Measurements from ENCODE around the gene CCNL1. TPM values are rescaled to one million over a fixed set of nuclear protein-coding genes. Genes with fewer than 3 reads are reported as not detected.

The CCNL1 gene
- total RNA-seq (2014; rRNA removed; shearing (Covaris generic)) (88.9 and 97.7 TPM in 2 replicates), polyA plus RNA-seq (2016; fragmentation: Nextera tagmentation; extraction: Ambion mirVana) (58.6 and 77.5 TPM in 2 replicates)

- peak; percentile 98 for DNase-seq
- no peak for TF ChIP-seq EZH2phosphoT487 (IDR thresholded peaks at IDR 0.05; ENCODE audit: insufficient read depth, low read depth)
- TF ChIP-seq EZH2 (IDR thresholded peaks at IDR 0.05; ENCODE audit: insufficient read depth, poor library complexity, severe bottlenecking), result no peak
- 1% methylated on average over 56 to 71 of the region's 88 CpGs for WGBS, 2 experiments (ENCODE audit: low coverage in 1 of 2, low lambda C conversion rate in 2 of 2, missing lambda C conversion rate in 2 of 2)
- H3K4me1 ChIP-seq (ENCODE audit: insufficient read depth), result peaks cover 44% of the 10 kb centered on the region
- no peaks in the 10 kb centered on the region for H3K9me3 ChIP-seq (ENCODE audit: low read depth)
- peaks cover 55% of the 10 kb centered on the region for H3F3A ChIP-seq (ENCODE audit: insufficient read depth)
- peak within 1 kb of the TSS; percentile 86 for H3K4me3 ChIP-seq
- H3K9me2 ChIP-seq (ENCODE audit: insufficient read depth), result no peaks in the 10 kb centered on the region
- H4K20me1 ChIP-seq (ENCODE audit: insufficient read depth), result peaks cover 28% of the 10 kb centered on the region
- peaks cover 39% of the 10 kb centered on the region for H3K36me3 ChIP-seq (ENCODE audit: low read depth)
- H3K27me3 ChIP-seq (replicated peaks; ENCODE audit: insufficient read depth), result no peaks in the 10 kb centered on the region
- H3K27ac ChIP-seq, result peak within 1 kb of the TSS; percentile 100
- H3K79me2 ChIP-seq (ENCODE audit: insufficient read depth), result peaks cover 58% of the 10 kb centered on the region
- peak within 1 kb of the TSS; percentile 58 for H2AFZ ChIP-seq
- H3K4me2 ChIP-seq (ENCODE audit: unreplicated experiment), result peak within 1 kb of the TSS; percentile 99
- in situ Hi-C loops (cut with MboI), result no loop called here
- H3K9ac ChIP-seq, result peak within 1 kb of the TSS; percentile 100
These were observed at the start of gene CCNL1 for GRCh38 chr3:157159762-157160657. Gene CCNL1 (minus strand): TSS chr3:157160147. CDS start chr3:157160094, 53 bp downstream.

DNA sequence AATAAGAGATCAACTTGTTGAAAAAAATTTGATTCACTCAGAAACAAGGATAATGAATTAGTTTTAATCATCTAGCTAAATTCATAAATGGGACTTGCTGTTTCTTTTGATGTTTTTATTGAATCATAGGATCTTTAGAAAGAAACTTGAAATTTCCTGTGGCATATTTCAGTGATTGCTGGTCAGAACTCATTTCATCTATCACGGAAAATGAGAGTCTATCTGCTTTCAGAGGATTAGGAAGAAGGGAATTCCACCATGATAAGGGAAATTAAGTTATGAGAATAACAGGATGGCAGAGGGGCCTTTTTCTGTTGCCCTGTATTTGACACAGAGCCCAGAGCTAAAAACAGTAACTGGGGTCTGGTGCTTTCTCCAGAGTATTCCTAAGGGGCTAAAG is 44.9 kb upstream of the CCNL1 start:
- Histone ChIP-seq H3K27ac (no peak overlapping the region), H3F3A (ENCODE audit: insufficient read depth) (no peaks in the 10 kb centered on the region), H2AFZ (peak overlapping the region; percentile 52), H3K9me2 (ENCODE audit: insufficient read depth) (no peaks in the 10 kb centered on the region), H3K27me3 (replicated peaks; ENCODE audit: insufficient read depth) (no peaks in the 10 kb centered on the region), H3K4me2 (ENCODE audit: unreplicated experiment) (no peak overlapping the region), H4K20me1 (ENCODE audit: insufficient read depth) (no peaks in the 10 kb centered on the region), H3K4me3 (no peak overlapping the region), H3K9me3 (ENCODE audit: low read depth) (no peaks in the 10 kb centered on the region), H3K9ac (no peak overlapping the region), H3K79me2 (ENCODE audit: insufficient read depth) (no peaks in the 10 kb centered on the region), H3K36me3 (ENCODE audit: low read depth) (no peaks in the 10 kb centered on the region), H3K4me1 (ENCODE audit: insufficient read depth) (peaks cover 13% of the 10 kb centered on the region)
- in situ Hi-C loops (cut with MboI), result loop anchor here (10.0 kb wide), 1 partner anchor 290 kb away; no protein-coding TSS in a partner anchor
- whole genome bisulfite sequencing, 2 experiments (ENCODE audit: low coverage in 1 of 2, low lambda C conversion rate in 2 of 2, missing lambda C conversion rate in 2 of 2), result 88 to 98% methylated on average over 1 of the region's 1 CpG
- DNase-seq, result no peak
- TF ChIP-seq EZH2 (IDR thresholded peaks at IDR 0.05; ENCODE audit: insufficient read depth, poor library complexity, severe bottlenecking) (no peak), EZH2phosphoT487 (IDR thresholded peaks at IDR 0.05; ENCODE audit: insufficient read depth, low read depth) (no peak)

DNA sequence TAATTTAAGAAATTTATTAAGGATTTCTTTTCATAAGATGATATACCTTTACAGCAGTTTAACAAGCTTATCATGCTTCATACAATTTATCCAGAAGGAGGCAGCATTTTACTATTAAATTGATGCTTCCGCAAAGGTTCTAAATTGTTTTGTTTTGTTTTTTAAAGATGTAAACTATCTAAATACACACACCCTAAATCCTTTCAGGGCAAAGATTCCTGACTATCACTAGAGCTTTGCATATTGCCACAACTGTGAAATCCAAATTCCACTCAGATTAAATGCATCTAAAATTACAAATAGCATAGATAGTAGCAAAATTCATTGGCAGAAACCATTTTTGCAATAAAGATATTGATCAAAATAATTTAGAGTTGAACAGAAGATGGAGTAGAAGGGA is 44.5 kb upstream of the CCNL1 start:
- Histone ChIP-seq H3F3A (ENCODE audit: insufficient read depth) (no peaks in the 10 kb centered on the region), H3K4me2 (ENCODE audit: unreplicated experiment) (peak overlapping the region; percentile 55), H3K4me1 (ENCODE audit: insufficient read depth) (peaks cover 13% of the 10 kb centered on the region), H3K9me2 (ENCODE audit: insufficient read depth) (no peaks in the 10 kb centered on the region), H3K79me2 (ENCODE audit: insufficient read depth) (no peaks in the 10 kb centered on the region), H3K27ac (no peak overlapping the region), H2AFZ (peak overlapping the region; percentile 52), H3K4me3 (no peak overlapping the region), H3K36me3 (ENCODE audit: low read depth) (no peaks in the 10 kb centered on the region), H3K9me3 (ENCODE audit: low read depth) (no peaks in the 10 kb centered on the region), H4K20me1 (ENCODE audit: insufficient read depth) (no peaks in the 10 kb centered on the region), H3K9ac (no peak overlapping the region), H3K27me3 (replicated peaks; ENCODE audit: insufficient read depth) (no peaks in the 10 kb centered on the region)
- peak; percentile 72 for DNase-seq
- in situ Hi-C loops (cut with MboI), result loop anchor here (10.0 kb wide), 1 partner anchor 290 kb away; no protein-coding TSS in a partner anchor
- WGBS, 2 experiments (ENCODE audit: low coverage in 1 of 2, low lambda C conversion rate in 2 of 2, missing lambda C conversion rate in 2 of 2), result 0 to 4% methylated on average over 1 of the region's 1 CpG
- TF ChIP-seq EZH2phosphoT487 (IDR thresholded peaks at IDR 0.05; ENCODE audit: insufficient read depth, low read depth) (no peak), EZH2 (IDR thresholded peaks at IDR 0.05; ENCODE audit: insufficient read depth, poor library complexity, severe bottlenecking) (no peak)

DNA sequence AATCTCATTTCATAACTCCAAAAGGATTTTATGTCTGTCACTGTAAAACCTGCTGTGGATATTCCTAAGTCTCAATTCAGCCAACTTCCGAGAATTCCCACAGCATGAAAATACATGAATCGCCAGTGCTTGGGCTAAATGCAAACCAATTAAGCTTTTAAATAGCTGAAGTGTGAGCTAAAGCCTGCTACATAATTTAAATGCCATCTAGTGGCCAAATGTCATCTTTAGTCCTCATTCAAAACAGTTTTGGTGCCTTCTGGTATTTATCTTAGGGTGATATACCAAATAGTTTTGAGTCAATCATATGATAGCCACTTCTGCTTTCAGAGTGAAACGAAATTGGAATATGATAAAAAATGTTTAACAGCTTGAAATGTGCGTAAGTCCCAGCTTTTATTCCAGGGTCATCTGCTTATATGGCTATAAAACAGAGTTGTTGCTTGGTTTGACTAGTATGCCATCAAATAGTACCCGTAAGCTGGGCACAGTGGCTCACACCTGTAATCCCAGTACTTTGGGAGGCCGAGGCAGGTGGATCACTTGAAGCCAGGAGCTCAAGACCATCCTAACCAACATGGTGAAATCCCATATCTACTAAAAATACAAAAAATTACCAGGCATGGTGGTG is 41.8 kb upstream of the CCNL1 start:
- 35 to 37% methylated on average over 6 of the region's 6 CpGs for WGBS, 2 experiments (ENCODE audit: low coverage in 1 of 2, low lambda C conversion rate in 2 of 2, missing lambda C conversion rate in 2 of 2)
- DNase-seq, result peak; percentile 71

More for the DNA sequence above, 41.8 kb upstream of the CCNL1 start:
- peaks cover 13% of the 10 kb centered on the region for H3K4me1 ChIP-seq (ENCODE audit: insufficient read depth)
- no peaks in the 10 kb centered on the region for H3K79me2 ChIP-seq (ENCODE audit: insufficient read depth)
- H3K4me3 ChIP-seq, result peak overlapping the region; percentile 26; the same call in 1 of the 2 replicates
- TF ChIP-seq EZH2 (IDR thresholded peaks at IDR 0.05; ENCODE audit: insufficient read depth, poor library complexity, severe bottlenecking) (no peak), EZH2phosphoT487 (IDR thresholded peaks at IDR 0.05; ENCODE audit: insufficient read depth, low read depth) (no peak)
- H3K9ac ChIP-seq, result no peak overlapping the region
- no peak overlapping the region for H3K27ac ChIP-seq
- H3K4me2 ChIP-seq (ENCODE audit: unreplicated experiment), result peak overlapping the region; percentile 41
- H3F3A ChIP-seq (ENCODE audit: insufficient read depth), result no peaks in the 10 kb centered on the region
- no peaks in the 10 kb centered on the region for H4K20me1 ChIP-seq (ENCODE audit: insufficient read depth)
- in situ Hi-C loops (cut with MboI), result loop anchor here (10.0 kb wide), 1 partner anchor 293 kb away; no protein-coding TSS in a partner anchor
- H3K9me3 ChIP-seq (ENCODE audit: low read depth), result no peaks in the 10 kb centered on the region
- 0 out of 2 replicates have a peak overlapping the region, but pooled peaks have one; percentile 41 for H2AFZ ChIP-seq
- no peaks in the 10 kb centered on the region for H3K9me2 ChIP-seq (ENCODE audit: insufficient read depth)
- H3K27me3 ChIP-seq (replicated peaks; ENCODE audit: insufficient read depth), result no peaks in the 10 kb centered on the region
- H3K36me3 ChIP-seq (ENCODE audit: low read depth), result no peaks in the 10 kb centered on the region

All from GM23248 (cell line).